GM12864 (cell line): Measurements from ENCODE around the gene UEVLD.

ENCODE experiments used
- DNase-seq: peaks from one replicate; pipeline ENCODE4 v3.0.0-alpha.2; 2011; ENCODE audit warnings: low read depth
- H3K4me3 ChIP-seq: 2 replicates; pipeline ENCODE4 v1.5.1; 2011; ENCODE audit warnings: mild to moderate bottlenecking, low read depth, low read length, control low read depth
- CTCF ChIP-seq: IDR thresholded peaks from 2 replicates; pipeline ENCODE4 v1.5.1; 2011; ENCODE audit warnings: low read depth, mild to moderate bottlenecking, moderate library complexity, low read length, control low read depth, inconsistent platforms; ENCODE audit errors: missing control alignments

UEVLD gene

GRCh38 chr11:18580113-18580766 is 8.3 kb downstream of the UEVLD start:
- H3K4me3 ChIP-seq, result no peak overlapping the region
- TF ChIP-seq CTCF, result no peak
- no peak for DNase-seq

- no peak for TF ChIP-seq CTCF
- no peak overlapping the region for H3K4me3 ChIP-seq
- no peak for DNase-seq
These were observed 9.4 kb downstream of the UEVLD start for GRCh38 chr11:18578975-18579598.

- no peak overlapping the region for H3K4me3 ChIP-seq
- TF ChIP-seq CTCF, result no peak
- no peak for DNase-seq
These were observed 13.2 kb downstream of the UEVLD start for GRCh38 chr11:18575361-18575760.

- no peak overlapping the region for H3K4me3 ChIP-seq
- DNase-seq, result no peak
- no peak for TF ChIP-seq CTCF
These were observed 21.5 kb downstream of the UEVLD start for GRCh38 chr11:18567081-18567480.

- no peak for DNase-seq
- no peak for TF ChIP-seq CTCF
These were observed 22.1 kb downstream of the UEVLD start for GRCh38 chr11:18566406-18566805.

GRCh38 chr11:18564149-18564548 is 24.4 kb downstream of the UEVLD start:
- TF ChIP-seq CTCF, result no peak
- H3K4me3 ChIP-seq, result no peak overlapping the region
- DNase-seq, result no peak

More at GRCh38 chr11:18566406-18566805, 22.1 kb downstream of the UEVLD start:
- no peak overlapping the region for H3K4me3 ChIP-seq

- no peak for TF ChIP-seq CTCF
- no peak overlapping the region for H3K4me3 ChIP-seq
- no peak for DNase-seq
These were observed 25.3 kb downstream of the UEVLD start for GRCh38 chr11:18563090-18563730.
